GM18861 (cell line): Measurements from ENCODE around the gene C12orf42.
"Not testable (repeated sequence)": the region's sequence is repeated elsewhere in the genome, so short reads cannot be mapped to it uniquely, and the experiment has no call there.

ENCODE experiments used
- ATAC-seq: cut with Tn5 transposase; IDR thresholded peaks from one replicate; pipeline ENCODE4 v1.9.1; 2021; ENCODE audit not compliant: unreplicated experiment

Gene C12orf42

DNA sequence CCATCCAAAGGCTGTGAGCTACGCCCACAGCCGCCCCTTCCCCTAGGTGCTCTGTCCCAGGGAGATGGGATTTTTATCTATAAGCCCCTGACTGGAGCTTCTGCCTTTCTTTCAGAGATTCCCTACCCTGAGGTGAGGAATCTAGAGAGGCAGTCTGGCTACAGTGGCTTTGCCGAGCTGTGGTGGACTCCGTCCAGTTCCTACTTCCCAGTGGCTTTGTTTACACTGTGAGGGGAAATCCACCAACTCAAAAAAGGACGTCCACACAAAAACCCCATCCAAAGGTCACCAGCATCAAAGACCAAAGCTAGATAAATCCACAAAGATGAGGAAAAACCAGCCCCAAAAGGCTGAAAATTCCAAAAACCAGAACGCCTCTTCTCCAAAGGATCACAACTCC lies 70.1 kb downstream of the C12orf42 start:
- ATAC-seq: not testable (repeated sequence)

DNA sequence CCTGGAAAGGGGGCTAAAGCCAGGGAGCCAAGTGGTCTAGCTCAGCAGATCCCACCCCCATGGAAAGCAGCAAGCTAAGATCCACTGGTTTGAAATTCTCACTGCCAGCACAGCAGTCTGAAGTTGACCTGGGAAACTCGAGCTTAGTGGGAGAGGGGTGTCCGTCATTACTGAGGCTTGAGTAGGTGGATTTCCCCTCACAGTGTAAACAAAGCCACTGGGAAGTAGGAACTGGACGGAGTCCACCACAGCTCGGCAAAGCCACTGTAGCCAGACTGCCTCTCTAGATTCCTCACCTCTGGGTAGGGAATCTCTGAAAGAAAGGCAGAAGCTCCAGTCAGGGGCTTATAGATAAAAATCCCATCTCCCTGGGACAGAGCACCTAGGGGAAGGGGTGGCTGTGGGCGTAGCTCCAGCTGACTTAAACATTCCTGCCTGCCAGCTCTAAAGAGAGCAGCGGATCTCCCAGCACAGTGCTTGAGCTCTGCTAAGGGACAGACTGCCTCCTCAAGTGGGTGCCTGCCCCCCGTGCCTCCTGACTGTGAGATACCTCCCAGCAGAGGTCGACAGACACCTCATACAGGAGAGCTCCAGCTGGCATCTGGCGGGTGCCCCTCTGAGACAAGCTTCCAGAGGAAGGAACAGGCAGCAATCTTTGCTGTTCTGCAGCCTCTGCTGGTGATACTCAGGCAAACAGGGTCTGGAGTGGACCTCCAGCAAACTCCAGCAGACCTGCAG lies 70.8 kb downstream of the C12orf42 start:
- not testable (repeated sequence) for ATAC-seq

DNA sequence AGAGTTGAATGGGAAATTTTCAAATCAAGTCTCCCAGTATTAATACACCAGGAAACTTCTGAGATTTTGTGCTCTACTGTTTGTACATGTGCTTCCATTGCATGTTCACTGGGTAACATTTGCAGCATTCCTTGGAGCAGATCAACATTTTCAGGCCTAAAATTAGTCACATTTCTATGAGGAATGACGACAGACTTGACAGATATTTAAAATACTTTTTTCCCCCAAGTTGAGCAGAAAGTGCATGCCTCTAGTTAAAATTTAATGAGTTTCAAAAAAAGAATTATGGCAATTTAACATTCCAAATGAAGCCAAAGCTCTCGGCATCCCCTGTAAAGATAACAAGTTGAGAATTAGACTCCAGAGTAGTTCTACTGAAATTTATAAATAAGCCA lies 72.3 kb downstream of the C12orf42 start:
- no peak for ATAC-seq

DNA sequence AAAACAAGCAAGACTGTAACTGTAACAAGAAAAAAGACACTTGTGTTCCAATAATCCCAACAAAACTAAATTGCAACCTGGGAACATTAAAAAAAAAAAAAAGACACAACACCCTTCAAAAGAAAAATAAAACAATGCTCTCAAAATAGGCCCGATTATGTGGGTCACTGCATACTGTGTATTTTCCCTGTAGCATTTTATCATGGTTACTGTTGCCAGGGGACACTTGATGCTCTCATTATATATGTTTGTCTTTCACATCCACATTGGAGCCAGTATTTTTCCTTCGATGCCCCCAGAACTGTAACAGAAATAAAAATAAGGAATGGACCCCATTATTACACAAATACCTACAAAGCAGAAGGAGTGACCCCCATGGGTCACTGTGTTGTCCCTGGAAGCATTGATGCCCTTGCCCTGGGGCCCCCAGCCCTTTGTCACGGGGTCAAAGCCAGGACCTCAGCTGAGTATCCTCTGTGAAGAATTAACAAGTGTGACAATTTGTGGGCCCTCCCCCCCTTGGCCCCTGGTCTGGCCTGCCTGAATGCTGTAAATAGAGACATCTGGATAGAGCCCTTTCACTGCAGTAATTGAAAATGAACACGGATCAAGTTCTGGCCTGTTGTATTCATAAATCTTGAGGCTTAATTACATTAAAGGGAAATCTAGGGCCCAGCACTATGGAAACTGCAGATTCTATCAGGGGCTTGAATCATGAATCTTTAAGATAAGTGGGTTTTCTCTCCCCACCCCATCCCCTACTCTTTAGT lies 72.8 kb downstream of the C12orf42 start:
- no peak for ATAC-seq

DNA sequence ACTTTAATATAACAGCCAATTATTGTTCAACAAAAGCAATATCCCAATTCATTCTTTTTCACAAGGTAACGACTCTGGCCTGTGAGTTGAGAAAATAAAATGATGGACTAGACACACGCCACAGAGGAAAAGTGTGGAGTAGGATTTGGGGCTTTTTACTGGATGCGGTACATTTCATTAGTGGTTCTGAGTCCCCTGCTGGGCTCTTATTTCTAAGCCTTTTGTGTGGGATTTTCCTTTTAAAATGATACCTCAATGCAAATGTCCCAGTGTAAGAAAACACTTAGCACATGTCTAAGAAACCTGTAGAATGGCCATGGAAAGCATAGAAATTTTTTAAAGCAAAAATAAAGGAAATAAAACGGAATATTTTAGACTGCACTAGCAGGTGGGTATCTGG lies 73.4 kb downstream of the C12orf42 start:
- ATAC-seq: no peak

DNA sequence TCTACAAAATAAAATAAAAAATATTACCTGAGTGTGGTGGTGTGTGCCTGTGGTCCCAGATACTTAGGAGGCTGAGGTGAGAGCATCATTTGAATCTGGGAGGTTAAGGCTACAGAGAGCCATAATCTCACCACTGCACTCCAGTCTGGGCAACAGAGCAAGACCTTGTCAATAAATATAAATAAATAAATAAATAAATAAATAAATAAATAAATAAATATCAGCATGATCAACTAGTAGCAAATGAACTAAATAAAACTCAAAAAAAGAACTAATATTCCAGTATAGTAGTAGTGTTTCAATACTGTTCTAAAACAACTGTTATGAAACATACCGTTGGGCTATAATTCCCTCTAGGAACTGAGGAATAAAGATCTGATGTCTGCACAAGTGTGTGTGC lies 74.4 kb downstream of the C12orf42 start:
- ATAC-seq: no peak

DNA sequence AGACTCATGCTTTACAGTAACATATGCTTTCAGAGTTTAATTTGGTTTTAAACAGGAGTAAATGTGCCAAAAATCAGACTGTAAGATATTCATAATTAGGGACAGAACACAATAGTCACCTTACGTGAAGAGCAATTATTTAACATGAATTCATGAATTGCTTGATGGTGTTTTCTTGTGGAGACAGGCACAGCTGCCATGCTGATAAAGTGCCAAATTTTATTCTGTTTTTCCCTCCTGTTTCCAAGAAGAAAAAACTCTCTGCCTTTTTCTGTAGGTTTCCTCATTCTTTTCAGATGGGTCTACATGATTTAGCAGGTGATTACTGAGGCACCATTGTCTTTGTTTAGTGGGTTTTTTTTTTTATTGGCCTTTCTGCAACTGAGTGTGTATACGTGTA lies 80.1 kb downstream of the C12orf42 start:
- ATAC-seq: no peak

DNA sequence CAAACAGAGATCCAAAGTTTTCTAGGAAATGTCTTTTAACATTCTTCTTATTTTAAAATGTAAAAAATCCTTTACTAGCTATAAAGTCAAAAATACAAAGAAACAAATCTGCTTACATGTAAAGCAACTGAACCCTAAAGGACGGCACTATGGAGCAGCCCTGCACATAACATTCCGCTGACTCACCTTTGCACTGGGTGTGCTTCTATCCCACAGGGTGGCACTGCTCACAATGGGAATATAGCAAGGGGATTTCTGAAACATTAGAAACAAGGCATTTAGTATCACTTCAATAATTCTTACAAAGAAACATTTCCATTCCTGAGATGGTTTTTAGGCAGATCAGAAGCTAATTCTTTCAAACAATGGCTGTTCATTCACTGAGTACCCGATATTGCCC lies 94.3 kb downstream of the C12orf42 start:
- no peak for ATAC-seq

DNA sequence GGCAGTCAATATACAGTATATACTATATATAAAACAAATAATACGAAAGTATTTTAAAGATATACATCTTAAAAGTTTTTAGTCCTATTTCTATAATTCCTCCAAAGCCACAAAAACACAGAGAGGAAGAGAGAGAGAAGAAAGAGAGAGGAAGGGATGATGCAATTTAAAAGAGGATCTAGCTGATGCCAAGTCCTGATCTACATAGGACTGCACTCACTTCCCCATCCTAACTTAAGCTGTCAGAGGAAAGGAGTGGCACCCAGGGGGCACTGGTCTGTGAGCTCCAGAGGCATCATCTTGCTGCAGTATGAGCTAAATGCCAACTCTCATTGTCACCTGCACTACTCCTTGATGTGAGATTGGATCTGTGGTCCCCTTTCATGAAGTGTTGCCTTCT lies 95.8 kb downstream of the C12orf42 start:
- no peak for ATAC-seq

DNA sequence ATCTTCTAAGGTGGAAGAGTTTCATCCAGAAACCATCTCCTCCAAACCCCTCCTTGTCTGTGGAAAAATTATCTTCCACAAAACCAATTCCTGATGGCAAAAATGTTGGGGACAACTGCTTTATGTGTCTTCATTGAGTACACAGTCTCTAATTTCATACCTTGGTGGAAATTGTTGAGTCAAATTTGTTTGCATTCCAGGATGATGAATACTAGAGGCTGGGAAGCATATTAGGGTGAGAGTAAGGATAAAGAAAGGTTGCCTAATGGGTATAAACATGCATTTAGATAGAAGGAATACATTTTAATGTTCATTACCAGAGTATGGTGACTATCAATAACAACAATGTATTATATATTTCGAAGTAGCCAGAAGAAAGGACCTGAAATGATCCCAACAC lies 98.2 kb downstream of the C12orf42 start:
- ATAC-seq: no peak

DNA sequence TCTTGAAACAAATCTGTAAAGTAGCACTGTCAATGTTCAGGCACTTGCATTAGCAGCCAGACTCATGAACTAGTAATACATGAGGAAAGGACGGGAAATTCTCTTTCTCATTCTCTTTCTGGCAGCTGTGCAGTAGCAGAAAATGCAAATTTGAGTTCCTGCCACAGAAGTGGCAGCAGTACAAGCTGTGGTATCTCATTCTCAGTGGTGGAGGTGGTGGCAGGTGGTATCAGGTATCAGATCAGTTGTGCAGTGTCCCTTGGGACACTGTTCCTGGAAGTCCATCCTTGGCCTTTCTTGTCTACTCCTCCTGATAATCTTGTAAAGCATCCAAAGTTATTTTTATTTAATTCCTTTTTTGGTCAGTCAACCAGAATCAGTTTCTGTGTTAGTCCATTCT lies 103.0 kb downstream of the C12orf42 start:
- ATAC-seq: peak; percentile 93

DNA sequence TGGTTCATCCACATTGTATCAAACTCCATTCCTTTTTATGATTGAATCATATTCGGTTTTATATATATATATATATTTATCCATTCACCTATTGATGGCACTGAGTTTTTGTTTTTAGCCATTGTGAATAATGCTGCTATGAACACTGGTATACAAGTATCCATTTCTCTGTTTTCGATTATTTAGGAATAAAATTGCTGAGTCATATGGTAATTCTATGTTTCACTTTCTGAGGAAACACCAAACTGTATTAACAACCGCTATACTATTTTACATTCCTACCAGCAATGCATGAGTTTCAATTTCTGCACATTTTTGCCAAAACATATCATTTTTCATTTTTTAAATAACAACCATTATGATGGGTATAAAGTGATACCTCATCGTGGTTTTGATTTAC lies 104.7 kb downstream of the C12orf42 start:
- ATAC-seq: no peak

DNA sequence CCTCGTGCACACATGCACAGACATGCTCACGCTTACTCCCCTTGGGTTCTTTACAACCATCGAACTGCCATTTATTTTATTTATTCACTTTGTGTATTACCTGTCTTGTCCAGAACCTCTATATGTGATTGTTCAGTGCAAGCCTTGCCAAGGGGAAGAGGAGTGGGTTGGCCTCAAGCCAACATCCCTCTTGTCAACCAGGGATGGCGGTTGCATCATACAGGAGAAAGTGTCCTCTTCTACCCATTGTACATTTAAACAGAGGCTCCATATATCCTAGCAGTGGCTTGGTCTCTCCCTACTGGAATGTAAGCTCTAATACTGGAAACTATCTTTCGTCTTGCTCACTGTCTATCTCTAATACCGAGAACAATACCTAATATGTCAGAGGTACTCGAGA lies 108.4 kb downstream of the C12orf42 start:
- no peak for ATAC-seq

DNA sequence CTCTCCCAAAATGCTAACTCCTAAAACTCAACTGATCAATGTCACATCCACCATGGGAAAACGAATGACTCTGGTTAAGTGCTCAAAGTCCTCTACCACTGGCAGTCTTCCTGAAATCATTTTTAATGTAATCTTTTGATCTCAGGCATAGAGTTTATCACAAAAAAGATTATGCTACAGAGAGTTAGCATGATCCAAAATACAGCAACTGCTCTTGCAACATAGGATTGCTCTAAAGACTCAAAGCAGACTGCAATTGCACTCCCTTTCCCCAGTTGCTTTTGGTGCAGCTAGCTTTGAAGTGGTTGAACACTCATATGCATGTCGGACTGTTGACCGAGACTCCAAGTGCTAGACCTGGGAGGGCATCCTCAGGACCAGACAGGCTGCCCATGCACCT lies 109.3 kb downstream of the C12orf42 start:
- ATAC-seq: no peak

DNA sequence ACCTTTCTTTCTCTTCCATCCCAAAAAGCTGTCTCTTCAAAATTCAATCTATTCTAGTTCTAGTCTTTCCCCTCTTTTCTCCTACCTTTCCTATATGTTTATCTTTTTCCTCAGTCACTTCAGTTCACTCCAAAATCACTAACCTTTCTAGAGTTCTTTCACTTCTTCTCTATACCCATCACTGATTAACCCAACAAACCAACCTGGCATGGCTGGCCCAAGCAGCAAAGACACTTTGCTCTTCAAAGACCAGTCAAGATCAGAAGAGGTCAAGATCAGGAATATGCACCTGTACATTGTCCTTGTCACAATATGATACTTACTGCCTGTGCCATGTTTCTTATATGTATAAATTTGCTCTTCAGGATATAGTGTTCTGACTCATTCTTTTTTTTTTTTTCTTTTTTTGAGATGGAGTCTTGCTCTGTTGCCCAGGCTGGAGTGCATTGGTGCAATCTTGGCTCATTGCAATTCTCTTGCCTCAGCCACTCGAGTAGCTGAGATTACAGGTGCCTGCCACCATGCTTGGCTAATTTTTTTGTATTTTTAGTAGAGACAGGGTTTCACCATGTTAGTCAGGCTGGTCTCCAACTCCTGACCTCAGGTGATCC lies 112.9 kb downstream of the C12orf42 start:
- ATAC-seq: peak; percentile 79

DNA sequence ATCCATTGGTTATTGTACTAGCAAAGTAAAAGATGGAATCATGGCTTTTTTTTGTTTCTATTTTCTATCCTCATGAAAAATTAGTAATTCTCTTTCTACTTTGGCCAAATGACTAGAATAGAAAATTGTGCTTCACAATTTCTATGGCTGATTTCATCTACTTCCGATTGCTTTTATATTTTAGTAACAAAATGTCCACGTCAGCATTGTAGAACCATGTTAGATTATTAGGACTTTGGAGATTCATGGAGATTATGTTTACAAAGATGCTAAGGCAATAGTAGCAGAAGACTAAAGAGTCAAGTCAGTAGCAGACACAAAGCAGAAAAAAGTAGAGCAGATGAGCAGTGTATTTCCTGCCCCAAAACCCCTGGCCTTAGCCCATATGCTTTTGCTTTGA lies 113.6 kb downstream of the C12orf42 start:
- no peak for ATAC-seq

DNA sequence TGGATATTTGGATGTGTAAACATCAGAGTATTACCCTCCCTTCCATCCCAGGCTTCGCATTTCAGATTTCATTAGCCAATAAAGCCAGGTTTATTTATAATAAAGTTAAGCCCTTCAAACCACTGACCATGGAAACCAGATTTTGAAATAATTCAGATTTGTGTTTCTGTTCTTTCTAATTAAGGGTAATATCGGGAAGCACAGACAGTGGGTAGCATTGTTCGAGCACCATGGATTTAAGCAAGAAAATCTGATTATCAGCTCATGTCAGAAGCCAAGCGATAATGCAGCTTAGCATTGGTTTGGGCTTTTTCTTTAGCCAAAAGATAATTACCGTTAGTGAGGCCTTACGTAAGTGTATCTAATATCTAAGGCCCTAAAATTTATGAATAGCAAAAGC lies 116.1 kb downstream of the C12orf42 start:
- no peak for ATAC-seq

DNA sequence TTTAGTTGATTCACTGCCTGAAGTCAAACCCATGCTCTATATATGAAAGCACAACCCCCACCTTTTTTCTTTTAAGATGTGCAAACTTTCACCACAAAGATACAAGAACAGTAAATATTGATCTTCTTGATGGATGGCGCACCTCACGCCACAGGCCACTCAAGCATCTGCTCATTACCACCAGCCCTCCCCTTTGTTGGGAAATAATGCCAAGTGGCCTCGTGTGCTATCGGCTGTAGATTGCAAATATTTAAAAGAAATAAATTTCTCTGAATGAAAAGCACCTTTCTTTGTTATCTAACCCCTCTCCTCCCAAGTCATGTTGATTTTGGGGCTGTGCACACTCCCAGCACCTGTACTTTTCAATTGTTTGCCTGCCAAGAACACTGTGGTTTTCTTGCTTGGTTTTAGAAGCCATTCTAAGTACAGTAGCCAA lies 122.7 kb downstream of the C12orf42 start:
- ATAC-seq: no peak

DNA sequence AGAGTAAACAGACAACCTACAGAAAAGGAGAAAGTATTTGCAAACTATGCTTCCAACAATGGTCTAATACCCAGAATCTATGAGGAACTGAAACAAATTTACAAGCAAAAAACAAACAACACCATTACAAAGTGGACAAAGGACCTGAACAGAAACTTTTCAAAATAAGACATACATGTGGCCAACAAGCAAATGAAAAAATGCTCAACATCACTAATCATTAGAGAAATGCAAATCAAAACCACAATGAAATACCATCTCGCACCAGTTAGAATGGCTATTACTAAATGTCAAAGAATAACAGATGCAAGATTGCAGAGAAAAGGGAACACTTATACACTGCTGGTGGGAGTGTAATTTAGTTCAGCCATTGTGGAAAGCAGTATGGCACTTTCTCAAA lies 125.8 kb downstream of the C12orf42 start:
- ATAC-seq: peak; percentile 82

DNA sequence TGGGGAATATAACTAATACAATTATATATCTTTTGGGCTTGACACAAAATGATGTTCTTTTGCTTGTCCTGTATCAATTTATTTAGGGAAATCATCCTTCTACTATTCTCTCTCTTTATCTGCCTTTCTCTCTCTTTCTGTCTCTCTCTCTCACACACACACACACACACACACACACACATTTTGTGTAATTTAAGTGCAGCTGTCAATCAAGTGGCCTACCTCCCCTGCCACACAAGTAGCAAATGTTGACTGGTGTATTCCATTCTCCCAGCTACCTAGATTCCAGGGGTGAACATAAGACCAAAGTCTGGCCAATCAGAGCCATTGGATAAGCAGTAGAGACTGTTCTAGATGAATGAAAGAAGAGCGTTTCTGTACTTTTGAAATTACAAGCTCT lies 127.6 kb downstream of the C12orf42 start:
- ATAC-seq: no peak

DNA sequence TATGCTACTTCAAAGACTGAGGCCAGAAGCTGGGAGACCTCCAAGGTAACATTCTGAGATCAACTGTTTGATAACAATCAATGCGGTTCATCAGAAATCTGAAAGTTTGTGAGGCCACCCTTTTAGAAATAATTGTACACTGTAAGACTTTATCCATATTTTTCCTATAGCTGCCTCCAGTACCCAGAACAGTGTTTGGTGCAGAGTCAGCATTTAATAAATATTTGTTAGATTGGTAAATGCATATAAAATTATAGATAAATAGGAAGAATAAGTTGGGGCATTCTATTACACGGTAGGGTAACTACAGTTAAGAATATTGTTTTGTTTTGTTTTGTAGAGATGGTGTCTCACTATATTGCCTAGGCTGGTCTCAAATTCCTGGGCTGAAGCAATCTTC lies 141.4 kb downstream of the C12orf42 start:
- ATAC-seq: no peak

DNA sequence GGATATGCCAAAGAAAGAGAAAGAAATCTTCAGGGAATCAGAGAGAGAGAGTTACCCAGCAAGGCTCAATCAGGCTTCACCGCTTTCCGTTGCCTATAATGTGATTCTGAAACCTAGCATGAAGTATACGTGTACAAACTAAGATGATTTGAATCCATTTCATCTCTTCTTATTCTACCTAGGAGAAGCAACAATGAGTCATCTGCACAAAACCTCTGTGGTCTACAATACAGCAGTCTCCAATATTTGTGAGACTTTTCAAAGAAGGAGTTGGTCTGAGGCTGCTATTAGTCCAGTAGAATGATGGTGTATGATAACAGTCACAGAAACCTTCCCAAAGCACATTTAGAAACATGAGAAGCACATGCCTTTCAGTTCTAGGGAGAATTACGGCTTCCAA lies 141.9 kb downstream of the C12orf42 start:
- ATAC-seq: no peak
